PC-3 (cell line): ENCODE results near the gene ZGRF1.

Experiments
- EZH2 ChIP-seq: fragments of 300-600 bp; sonication (generic); IDR thresholded peaks from one replicate; pipeline ENCODE4 v1.6.1; 2017; ENCODE audit warnings: antibody characterized with exemption, mild to moderate bottlenecking, low read length; ENCODE audit not compliant: unreplicated experiment
- TF ChIP-seq, protein P1 (sequence below): fragments of 300-600 bp; sonication (generic); conservative IDR thresholded peaks from 2 replicates; pipeline ENCODE4 v1.5.1; 2017; ENCODE audit warnings: antibody characterized with exemption, low read depth, mild to moderate bottlenecking, low read length

GRCh38 chr4:112520598-112521122, 116.0 kb downstream of the ZGRF1 start:
- TF ChIP-seq, protein P1, sequence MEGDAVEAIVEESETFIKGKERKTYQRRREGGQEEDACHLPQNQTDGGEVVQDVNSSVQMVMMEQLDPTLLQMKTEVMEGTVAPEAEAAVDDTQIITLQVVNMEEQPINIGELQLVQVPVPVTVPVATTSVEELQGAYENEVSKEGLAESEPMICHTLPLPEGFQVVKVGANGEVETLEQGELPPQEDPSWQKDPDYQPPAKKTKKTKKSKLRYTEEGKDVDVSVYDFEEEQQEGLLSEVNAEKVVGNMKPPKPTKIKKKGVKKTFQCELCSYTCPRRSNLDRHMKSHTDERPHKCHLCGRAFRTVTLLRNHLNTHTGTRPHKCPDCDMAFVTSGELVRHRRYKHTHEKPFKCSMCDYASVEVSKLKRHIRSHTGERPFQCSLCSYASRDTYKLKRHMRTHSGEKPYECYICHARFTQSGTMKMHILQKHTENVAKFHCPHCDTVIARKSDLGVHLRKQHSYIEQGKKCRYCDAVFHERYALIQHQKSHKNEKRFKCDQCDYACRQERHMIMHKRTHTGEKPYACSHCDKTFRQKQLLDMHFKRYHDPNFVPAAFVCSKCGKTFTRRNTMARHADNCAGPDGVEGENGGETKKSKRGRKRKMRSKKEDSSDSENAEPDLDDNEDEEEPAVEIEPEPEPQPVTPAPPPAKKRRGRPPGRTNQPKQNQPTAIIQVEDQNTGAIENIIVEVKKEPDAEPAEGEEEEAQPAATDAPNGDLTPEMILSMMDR: no peak
- TF ChIP-seq EZH2: no peak
